Measurements from ENCODE around the gene HSD3B2. TPM values are rescaled to one million over a fixed set of nuclear protein-coding genes. Genes with fewer than 3 reads are reported as not detected.

The HSD3B2 gene
- total and polyA plus RNA-seq, 8 donors, result 0.10 to 9.9 (median 1.4) TPM; not detected in 3

- no peaks in the 10 kb centered on the region for H3K9me3 ChIP-seq
- no peak for DNase-seq
- no peak overlapping the region for H3K4me3 ChIP-seq
- H3K27me3 ChIP-seq, result no peaks in the 10 kb centered on the region
- TF ChIP-seq POLR2AphosphoS5 (IDR thresholded peaks at IDR 0.05) (no peak), EP300 (IDR thresholded peaks at IDR 0.05) (no peak), POLR2A (IDR thresholded peaks at IDR 0.05) (no peak), CTCF (IDR thresholded peaks at IDR 0.05) (no peak)
- intact Hi-C loops (cut with DNase I; ENCODE audit: low total_unique reads), result no loop called here
- 26 to 35% (median 31%) methylated on average over 3 of the region's 3 CpGs for WGBS, 5 donors
- no peaks in the 10 kb centered on the region for H3K4me1 ChIP-seq
- no peaks in the 10 kb centered on the region for H3K36me3 ChIP-seq
- no peak overlapping the region for H3K27ac ChIP-seq
These were observed 27.1 kb upstream of the HSD3B2 start for GRCh38 chr1:119387858-119388257.

GRCh38 chr1:119388450-119388849 is 26.5 kb upstream of the HSD3B2 start:
- Histone ChIP-seq H3K27me3 (no peaks in the 10 kb centered on the region), H3K27ac (no peak overlapping the region), H3K4me3 (no peak overlapping the region), H3K36me3 (no peaks in the 10 kb centered on the region), H3K4me1 (no peaks in the 10 kb centered on the region), H3K9me3 (no peaks in the 10 kb centered on the region)
- 18 to 24% (median 19%) methylated on average over 1 of the region's 1 CpG for WGBS, 5 donors
- TF ChIP-seq POLR2A (IDR thresholded peaks at IDR 0.05), result no peak
- no peak for TF ChIP-seq EP300 (IDR thresholded peaks at IDR 0.05)
- TF ChIP-seq POLR2AphosphoS5 (IDR thresholded peaks at IDR 0.05), result no peak
- no peak for TF ChIP-seq CTCF (IDR thresholded peaks at IDR 0.05)
- intact Hi-C loops (cut with DNase I; ENCODE audit: low total_unique reads), result no loop called here
- DNase-seq, result no peak

- Histone ChIP-seq H3K4me3 (no peak overlapping the region), H3K4me1 (no peaks in the 10 kb centered on the region), H3K27ac (no peak overlapping the region), H3K36me3 (no peaks in the 10 kb centered on the region), H3K27me3 (no peaks in the 10 kb centered on the region), H3K9me3 (no peaks in the 10 kb centered on the region)
- TF ChIP-seq POLR2A (IDR thresholded peaks at IDR 0.05), result no peak
- no peak for TF ChIP-seq EP300 (IDR thresholded peaks at IDR 0.05)
- TF ChIP-seq POLR2AphosphoS5 (IDR thresholded peaks at IDR 0.05), result no peak
- TF ChIP-seq CTCF (IDR thresholded peaks at IDR 0.05), result no peak
- intact Hi-C loops (cut with DNase I; ENCODE audit: low total_unique reads), result no loop called here
- DNase-seq, result no peak
These were observed 24.4 kb upstream of the HSD3B2 start for GRCh38 chr1:119390526-119390925.

GRCh38 chr1:119391749-119392148 is 23.2 kb upstream of the HSD3B2 start:
- no peaks in the 10 kb centered on the region for H3K36me3 ChIP-seq
- no peak overlapping the region for H3K4me3 ChIP-seq
- 71 to 85% (median 84%) methylated on average over 3 of the region's 3 CpGs for WGBS, 5 donors
- TF ChIP-seq POLR2AphosphoS5 (IDR thresholded peaks at IDR 0.05), result no peak
- no peak for DNase-seq
- no peaks in the 10 kb centered on the region for H3K27me3 ChIP-seq
- H3K9me3 ChIP-seq, result no peaks in the 10 kb centered on the region
- H3K4me1 ChIP-seq, result no peaks in the 10 kb centered on the region
- no peak overlapping the region for H3K27ac ChIP-seq
- intact Hi-C loops (cut with DNase I; ENCODE audit: low total_unique reads), result no loop called here

GRCh38 chr1:119394085-119394484 is 20.9 kb upstream of the HSD3B2 start:
- Histone ChIP-seq H3K27ac (no peak overlapping the region), H3K4me3 (no peak overlapping the region), H3K9me3 (no peaks in the 10 kb centered on the region), H3K27me3 (no peaks in the 10 kb centered on the region), H3K36me3 (no peaks in the 10 kb centered on the region), H3K4me1 (no peaks in the 10 kb centered on the region)
- DNase-seq, result no peak
- intact Hi-C loops (cut with DNase I; ENCODE audit: low total_unique reads), result no loop called here
- TF ChIP-seq POLR2AphosphoS5 (IDR thresholded peaks at IDR 0.05) (no peak), CTCF (IDR thresholded peaks at IDR 0.05) (no peak), EP300 (IDR thresholded peaks at IDR 0.05) (no peak), POLR2A (IDR thresholded peaks at IDR 0.05) (no peak)
- WGBS, 5 donors, result 46 to 71% (median 59%) methylated on average over 1 of the region's 1 CpG

Data from stomach (tissue), 9 donors.